ENCODE measurements around the gene PEX12. TPM values are rescaled to one million over a fixed set of nuclear protein-coding genes. Genes with fewer than 3 reads are reported as not detected.

Gene PEX12
- 2.5 and 4.2 TPM in 2 replicates for total RNA-seq

DNA sequence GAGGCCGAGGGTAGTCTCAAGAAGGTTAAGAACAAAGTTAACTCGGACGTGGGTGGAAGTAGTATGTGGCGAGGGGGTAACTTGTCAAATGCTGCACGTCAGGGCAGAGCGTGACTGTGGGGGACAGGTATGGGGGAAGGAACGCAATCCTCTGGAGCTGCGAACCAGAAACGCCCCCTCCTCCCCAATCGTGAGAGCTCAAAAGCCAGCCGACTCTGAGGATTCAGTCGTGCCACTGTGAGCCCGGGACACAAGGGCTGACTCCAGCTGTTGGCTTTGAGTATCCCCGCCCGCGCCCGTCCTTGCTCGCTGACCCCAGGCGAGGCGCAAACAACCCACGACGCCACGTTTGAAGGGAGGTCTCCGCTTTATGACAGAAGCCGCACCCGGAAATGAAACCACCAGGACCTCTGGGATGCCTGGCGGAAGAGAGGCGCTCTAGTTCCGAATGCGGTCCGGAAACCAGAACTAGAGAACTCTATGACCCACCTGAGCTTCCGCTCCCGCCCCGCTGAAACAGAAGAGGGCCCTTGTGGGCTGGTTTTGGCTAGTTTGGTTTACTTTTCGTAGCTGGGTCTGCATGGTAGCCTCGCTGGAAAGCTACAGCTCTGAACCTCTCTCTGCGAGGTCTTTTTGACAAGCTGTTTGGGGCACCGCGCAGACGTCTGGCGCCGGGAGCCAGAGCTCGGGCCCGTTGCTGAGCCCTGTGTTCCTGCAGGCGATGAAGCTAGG lies at the start of gene PEX12:
Gene PEX12, minus strand, starts transcription at position 375 of the 732 bp plus-strand sequence. CDS start 550 bp downstream, outside the sequence.

DNA sequence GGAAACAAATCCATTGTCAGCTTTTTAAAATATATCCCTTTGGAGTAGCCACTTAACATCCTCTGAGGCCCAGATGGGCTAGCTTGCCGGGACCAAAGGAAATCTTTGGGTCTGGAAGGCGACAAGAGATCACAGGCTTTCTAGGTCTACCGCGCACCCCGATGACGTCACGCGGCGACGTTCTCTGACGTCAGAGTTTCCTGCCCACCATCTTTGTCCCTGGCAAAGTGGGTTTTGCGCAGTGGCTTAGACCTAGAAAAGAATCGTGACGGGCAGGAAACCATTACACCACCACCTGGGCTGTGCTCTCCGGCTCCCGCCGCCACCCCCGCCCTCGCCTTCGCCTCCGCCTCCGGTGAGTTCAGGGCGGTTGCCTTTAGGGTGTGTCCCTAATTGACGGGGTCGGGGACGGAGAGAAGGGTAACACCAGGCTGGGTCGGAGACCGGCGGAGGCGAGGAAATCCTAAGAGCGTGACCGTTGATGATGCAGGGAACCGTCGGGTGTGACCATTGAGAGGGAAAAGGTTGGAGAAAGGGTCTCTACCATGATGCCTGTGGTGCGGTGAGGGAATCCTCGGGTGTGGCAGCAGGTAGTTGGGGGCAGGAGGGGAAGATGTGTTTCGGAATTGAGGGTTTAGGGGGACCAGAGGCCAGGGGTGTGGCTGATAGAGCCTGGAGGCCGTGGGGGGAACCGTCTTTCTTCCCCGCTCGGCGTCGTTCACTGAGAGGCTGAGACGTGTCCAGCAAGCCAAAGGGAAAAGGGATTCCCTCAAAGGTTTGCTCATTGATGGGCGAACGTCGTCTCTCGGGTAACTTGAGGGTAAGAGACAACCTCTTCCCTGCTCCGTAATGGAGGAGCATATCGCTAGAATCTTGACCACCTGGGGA lies 8.9 kb upstream of the PEX12 start, which contains the start of gene AP2B1:
Gene AP2B1, plus strand, starts transcription at position 249 of the 888 bp plus-strand sequence. CDS start 6,709 bp downstream, outside the sequence.

DNA sequence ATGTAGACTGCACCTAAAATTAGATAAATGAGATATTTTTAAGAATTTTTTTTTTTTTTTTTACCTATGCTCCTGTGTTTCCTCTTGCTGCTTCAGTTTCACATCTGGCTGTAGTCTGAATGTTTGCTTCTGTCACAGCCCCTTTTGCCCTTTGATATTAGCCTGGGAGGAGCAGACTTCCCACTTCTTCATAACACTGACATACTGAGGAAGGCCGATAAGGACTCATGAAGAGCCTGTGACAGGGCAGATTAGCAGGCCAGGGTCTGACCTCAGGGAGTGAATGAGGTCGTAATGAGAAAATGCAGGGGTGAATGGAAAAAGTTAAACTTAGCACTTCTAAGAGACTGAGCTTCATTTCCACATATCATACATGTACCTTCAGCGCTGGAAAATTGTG lies 17.7 kb downstream of the PEX12 start, which contains the start of gene SLFN14:
Gene SLFN14, minus strand, starts transcription at position 117 of the 400 bp plus-strand sequence. CDS start 2,757 bp downstream, outside the sequence.

DNA sequence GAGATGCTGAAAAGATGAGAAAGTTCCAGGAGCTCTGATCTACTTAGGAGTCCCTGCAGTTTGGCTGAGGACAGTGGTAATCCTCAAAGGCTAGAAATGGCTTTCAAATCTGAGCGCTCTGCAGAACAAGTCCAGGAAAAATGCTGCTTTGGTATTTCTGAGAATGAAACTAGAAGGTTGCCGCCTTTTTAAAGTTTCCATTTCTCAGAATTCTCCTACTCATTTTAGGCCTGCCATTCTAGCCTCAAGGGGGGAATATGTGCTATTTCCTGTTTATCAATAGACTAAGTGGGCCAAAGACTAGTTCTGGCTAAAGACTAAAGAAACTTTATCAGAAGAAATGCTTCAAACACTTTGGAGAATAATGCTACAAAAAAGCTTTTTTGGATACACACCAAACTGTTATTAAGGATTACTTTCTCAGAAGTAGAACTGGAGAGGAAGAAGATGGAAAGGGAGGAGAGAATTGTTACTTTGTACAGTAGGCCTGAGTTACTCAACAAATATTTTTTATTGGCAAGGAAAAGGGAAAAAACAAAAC lies 40.7 kb downstream of the PEX12 start, which contains the start of gene SLFN12L:
Gene SLFN12L, minus strand, starts transcription at position 78 of the 541 bp plus-strand sequence. CDS start 15,314 bp downstream, outside the sequence.

Other genes with a start within 250 kb of the PEX12 start
- 0.16 and 2.0 TPM in 2 replicates for gene SLFN11, start 204.9 kb downstream of the PEX12 start, total RNA-seq
- 6.3 and 7.7 TPM in 2 replicates for gene SLFN12, start 146.1 kb downstream of the PEX12 start, total RNA-seq
- 2.7 and 4.6 TPM in 2 replicates for gene SLFN13, start 129.8 kb downstream of the PEX12 start, total RNA-seq
- 0.08 TPM in 1 of 2 replicates, not detected in the other for gene SLFN12L, start 40.9 kb downstream of the PEX12 start, total RNA-seq
- gene SLFN14, start 17.8 kb downstream of the PEX12 start, total RNA-seq = not detected in 2 replicates
- 83.3 and 116 TPM in 2 replicates for gene AP2B1, start 8.8 kb upstream of the PEX12 start, total RNA-seq
- gene RASL10B, start 153.1 kb upstream of the PEX12 start, total RNA-seq = 0.11 TPM in 1 of 2 replicates, not detected in the other
- gene GAS2L2, start 174.7 kb upstream of the PEX12 start, total RNA-seq = not detected in 2 replicates
- not detected in 2 replicates for gene C17orf50, start 182.3 kb upstream of the PEX12 start, total RNA-seq
- gene MMP28, start 217.1 kb upstream of the PEX12 start, total RNA-seq = 42.0 and 61.6 TPM in 2 replicates
- 15.1 and 23.7 TPM in 2 replicates for gene TAF15, start 230.9 kb upstream of the PEX12 start, total RNA-seq

Data from hair follicular keratinocyte (primary cell).